Measurements from ENCODE around the gene POLR2F. TPM values are rescaled to one million over a fixed set of nuclear protein-coding genes. Genes with fewer than 3 reads are reported as not detected.

POLR2F gene
- total RNA-seq, 2 donors from 2014 or later = 53.2 to 62.1 TPM

DNA sequence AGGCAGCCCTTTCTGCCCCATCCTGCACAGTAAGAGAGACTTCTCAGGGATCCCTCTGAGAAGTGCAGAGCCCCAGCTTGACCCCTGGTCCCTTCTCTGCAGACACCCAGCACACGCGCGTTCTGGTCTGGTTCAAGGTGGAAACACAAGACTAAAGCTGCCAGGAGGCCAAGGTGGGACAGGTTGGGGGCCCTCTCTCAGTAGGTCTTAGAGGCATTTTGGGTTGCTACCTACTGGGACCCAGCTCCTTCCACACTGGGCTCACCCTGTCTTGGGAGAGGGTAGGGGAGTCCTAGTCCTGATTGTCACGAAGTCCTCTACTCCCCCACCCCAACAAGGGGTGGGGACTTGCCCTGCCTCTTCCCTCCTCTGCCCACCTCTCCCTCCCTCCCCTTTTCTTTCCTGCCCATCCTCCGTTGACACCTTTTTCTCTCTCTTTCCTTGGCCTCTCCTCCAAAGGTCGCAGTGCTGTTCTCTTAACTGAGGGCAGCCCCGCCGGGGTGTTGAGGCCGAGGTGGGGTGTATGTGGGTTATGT, 31.6 kb downstream of the POLR2F start:
- Histone ChIP-seq H3K4me3 (no peak overlapping the region), H3K36me3 (no peaks in the 10 kb centered on the region), H3K27me3 (no peaks in the 10 kb centered on the region), H3K9me3 (no peaks in the 10 kb centered on the region), H3K4me1 (peaks cover 0 to 4% of the 10 kb centered on the region in 2 donors), H3K27ac (no peak overlapping the region)
- TF ChIP-seq, protein P1, sequence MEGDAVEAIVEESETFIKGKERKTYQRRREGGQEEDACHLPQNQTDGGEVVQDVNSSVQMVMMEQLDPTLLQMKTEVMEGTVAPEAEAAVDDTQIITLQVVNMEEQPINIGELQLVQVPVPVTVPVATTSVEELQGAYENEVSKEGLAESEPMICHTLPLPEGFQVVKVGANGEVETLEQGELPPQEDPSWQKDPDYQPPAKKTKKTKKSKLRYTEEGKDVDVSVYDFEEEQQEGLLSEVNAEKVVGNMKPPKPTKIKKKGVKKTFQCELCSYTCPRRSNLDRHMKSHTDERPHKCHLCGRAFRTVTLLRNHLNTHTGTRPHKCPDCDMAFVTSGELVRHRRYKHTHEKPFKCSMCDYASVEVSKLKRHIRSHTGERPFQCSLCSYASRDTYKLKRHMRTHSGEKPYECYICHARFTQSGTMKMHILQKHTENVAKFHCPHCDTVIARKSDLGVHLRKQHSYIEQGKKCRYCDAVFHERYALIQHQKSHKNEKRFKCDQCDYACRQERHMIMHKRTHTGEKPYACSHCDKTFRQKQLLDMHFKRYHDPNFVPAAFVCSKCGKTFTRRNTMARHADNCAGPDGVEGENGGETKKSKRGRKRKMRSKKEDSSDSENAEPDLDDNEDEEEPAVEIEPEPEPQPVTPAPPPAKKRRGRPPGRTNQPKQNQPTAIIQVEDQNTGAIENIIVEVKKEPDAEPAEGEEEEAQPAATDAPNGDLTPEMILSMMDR (IDR thresholded peaks at IDR 0.05) = no peak
- DNase-seq (ENCODE audit: low spot score) = no peak

DNA sequence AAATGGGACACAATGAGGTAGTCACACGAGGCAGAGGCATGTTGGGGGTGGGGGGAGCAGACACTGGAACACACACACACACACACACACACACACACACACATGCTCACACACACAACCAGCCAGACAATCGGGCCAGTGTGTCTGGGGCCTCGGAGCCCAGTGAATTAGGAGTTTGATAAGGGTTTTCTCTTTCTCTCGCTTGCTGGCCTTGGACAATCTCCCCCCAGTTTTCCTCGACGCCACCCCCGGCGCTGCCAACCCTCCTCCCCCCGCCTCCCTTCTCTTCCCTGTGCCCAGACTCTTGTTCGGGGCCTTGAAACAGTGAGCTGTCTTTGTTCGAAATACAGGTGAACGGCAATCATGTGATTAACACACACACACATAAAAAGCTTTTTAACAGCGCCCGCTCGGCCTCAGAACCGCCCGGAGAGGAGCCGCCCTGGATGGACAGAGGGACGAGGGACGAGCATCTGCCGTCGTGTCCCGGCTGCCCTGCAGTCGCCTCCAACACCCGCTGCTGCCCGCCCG, 32.3 kb downstream of the POLR2F start:
- no peaks in the 10 kb centered on the region for H3K27me3 ChIP-seq
- H3K36me3 ChIP-seq = no peaks in the 10 kb centered on the region
- H3K27ac ChIP-seq = no peak overlapping the region
- no peaks in the 10 kb centered on the region for H3K9me3 ChIP-seq
- no peak for DNase-seq (ENCODE audit: low spot score)
- H3K4me1 ChIP-seq = peaks cover 0 to 6% of the 10 kb centered on the region in 2 donors
- TF ChIP-seq, protein P1 (IDR thresholded peaks at IDR 0.05) = no peak
- H3K4me3 ChIP-seq = peak overlapping the region in 1 of 2 donors; percentile 7

DNA sequence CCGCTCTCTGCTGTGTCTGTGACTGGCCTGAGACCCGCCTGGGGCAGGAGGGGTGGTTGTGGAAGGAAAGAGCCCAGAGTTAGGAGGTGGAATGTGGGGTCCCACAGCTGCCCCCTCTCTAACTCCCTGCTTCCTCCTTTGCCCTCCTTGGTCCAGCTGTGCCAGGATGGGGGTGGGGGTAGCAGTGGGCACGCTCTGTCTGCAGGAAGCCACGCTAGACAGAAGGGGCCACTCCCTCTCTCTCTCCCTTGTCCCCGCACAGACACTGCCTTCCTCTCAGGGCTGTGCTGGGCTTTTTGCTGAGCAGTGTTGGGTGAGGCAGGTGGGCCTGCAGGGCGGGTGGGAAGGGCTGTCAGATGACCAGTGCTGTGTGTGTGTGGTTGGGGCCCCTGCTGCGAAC, 32.9 kb downstream of the POLR2F start:
- no peak for DNase-seq (ENCODE audit: low spot score)
- Histone ChIP-seq H3K9me3 (no peaks in the 10 kb centered on the region), H3K27me3 (no peaks in the 10 kb centered on the region), H3K4me1 (peaks cover 0 to 6% of the 10 kb centered on the region in 2 donors), H3K4me3 (peak overlapping the region in 1 of 2 donors; percentile 7), H3K36me3 (no peaks in the 10 kb centered on the region), H3K27ac (no peak overlapping the region)
- TF ChIP-seq, protein P1 (IDR thresholded peaks at IDR 0.05) = no peak

DNA sequence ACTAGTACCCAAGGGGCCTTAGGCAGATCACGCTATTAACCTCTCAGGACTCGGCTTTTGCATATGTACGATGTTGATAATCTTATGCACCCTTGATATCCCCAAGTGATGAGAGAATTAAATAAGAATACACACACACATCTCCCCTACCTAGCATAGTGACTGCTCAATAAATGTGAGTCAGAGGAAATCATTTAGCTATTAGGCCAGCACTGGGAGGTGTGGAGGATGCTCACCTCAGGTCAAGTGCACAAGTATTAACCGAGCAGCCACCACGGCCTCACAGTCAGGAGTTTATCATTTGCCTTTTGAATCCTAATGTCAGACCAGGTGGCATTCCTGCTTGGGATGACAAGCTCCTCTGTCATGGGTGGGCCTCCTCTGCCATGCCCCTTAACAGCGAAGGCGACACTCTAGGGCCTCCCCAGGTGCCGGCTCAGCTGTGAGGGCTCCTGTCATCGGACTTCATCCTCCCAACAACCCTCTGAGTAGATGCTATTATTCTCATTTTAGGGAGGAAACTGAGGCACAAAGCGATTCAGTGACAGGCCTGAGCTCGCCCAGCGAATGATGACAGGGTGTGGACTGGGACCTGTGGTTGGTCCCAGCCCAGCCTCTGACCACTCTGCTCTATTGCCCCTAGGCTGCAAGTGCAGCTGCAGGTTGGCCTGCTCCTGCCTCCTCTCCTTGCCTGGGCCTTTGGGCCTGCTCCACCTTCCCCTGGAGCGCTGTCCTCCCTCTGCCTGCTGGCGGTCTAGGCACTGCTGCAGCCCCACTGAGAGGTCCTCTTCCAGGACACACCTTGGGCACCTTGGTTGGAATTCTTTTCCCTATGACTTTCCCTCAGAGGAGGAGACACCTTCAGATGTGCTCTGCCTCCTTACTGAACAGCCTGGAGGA, 35.9 kb downstream of the POLR2F start:
- Histone ChIP-seq H3K4me3 (no peak overlapping the region), H3K4me1 (peaks cover 0 to 6% of the 10 kb centered on the region in 2 donors), H3K36me3 (no peaks in the 10 kb centered on the region), H3K27ac (no peak overlapping the region), H3K27me3 (no peaks in the 10 kb centered on the region), H3K9me3 (no peaks in the 10 kb centered on the region)
- DNase-seq (ENCODE audit: low spot score) = no peak
- TF ChIP-seq, protein P1 (IDR thresholded peaks at IDR 0.05) = no peak

DNA sequence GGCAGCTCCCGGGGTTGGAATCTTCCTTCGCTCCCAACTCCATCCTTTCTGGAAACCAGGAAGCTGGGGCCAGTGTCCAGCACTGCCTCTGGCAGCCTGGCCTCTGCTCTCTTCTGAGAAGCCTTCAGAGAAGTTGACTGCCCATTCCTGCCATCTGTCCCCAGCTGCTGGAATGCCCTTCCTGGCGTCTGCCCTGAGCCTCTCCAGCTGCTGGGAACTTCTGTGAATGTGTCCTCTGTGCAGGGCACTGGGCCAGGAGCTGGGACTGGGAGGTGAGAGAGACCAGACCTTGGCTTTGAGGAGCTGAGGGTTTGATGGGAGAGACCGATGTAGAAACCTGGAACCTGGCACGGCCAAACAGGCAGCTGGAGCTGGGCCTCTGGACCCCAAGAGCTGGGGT, 36.8 kb downstream of the POLR2F start:
- no peak for DNase-seq (ENCODE audit: low spot score)
- H3K9me3 ChIP-seq = no peaks in the 10 kb centered on the region
- no peaks in the 10 kb centered on the region for H3K27me3 ChIP-seq
- H3K36me3 ChIP-seq = no peaks in the 10 kb centered on the region
- H3K27ac ChIP-seq = no peak overlapping the region
- peaks cover 0 to 6% of the 10 kb centered on the region in 2 donors for H3K4me1 ChIP-seq
- no peak overlapping the region for H3K4me3 ChIP-seq
- TF ChIP-seq, protein P1 (IDR thresholded peaks at IDR 0.05) = no peak
